CD4-positive, alpha-beta T cell treated with Interleukin-17A for 1 hour (primary cell): ENCODE results near the gene STYK1.

Experiments used
- DNase-seq: peaks from one replicate; pipeline ENCODE4 v3.0.0-alpha.2; 2020

Gene STYK1

GRCh38 chr12:10673659-10674384, at the start of gene STYK1:
STYK1 (minus strand) TSS chr12:10674052; CDS start chr12:10634618, 39,434 bp downstream.
- peak; percentile 85 for DNase-seq

- peak; percentile 57 for DNase-seq
These were observed 49.3 kb upstream of the STYK1 start, which contains the start of gene YBX3 for GRCh38 chr12:10722905-10723746. YBX3 (minus strand) TSS chr12:10723323; CDS start chr12:10723111, 212 bp downstream.

- DNase-seq, result peak; percentile 47
These were observed 48.7 kb upstream of the STYK1 start for GRCh38 chr12:10722502-10722904.

DNA sequence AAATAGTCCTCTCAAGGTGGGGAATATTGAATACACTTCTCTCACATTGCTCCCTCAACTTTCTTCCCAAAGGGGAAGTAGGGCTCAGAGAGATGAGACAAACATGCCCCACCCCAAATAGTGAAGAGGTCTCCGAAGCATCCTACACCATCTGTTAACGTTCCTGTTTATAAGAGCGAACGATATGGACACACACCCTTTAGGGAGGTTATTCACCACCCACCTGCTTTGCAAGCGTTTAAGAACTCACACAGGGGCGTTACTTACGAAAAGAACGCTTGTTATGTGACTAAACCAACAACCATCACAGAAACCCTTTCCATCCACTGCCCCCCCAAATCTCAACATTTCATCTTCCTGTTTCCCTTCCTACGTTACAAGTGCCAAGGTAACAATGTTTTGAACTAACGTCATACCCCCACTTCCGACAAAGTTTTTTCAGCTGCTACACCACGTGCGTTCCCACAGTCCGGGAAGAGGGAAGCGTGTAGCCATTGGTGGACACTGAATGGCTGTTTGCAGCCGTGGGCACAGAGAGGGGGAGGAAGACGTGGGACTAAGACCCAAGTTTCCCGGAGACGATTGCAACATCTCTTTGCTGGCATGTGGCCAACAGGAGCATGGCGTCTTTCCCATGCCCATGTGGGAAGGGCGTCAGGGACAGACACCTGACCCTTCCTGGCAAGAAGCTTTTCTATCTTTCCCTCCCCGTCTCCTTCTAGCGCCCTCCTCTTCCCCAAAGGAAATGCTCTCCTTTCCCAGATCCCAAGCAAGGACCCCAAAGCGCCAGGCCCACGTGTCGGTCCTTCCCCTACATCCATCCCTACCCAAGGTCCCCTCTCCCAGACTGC, 48.0 kb upstream of the STYK1 start:
- peak; percentile 88 for DNase-seq

- no peak for DNase-seq
These were observed 47.3 kb upstream of the STYK1 start for GRCh38 chr12:10720974-10721650.

DNA sequence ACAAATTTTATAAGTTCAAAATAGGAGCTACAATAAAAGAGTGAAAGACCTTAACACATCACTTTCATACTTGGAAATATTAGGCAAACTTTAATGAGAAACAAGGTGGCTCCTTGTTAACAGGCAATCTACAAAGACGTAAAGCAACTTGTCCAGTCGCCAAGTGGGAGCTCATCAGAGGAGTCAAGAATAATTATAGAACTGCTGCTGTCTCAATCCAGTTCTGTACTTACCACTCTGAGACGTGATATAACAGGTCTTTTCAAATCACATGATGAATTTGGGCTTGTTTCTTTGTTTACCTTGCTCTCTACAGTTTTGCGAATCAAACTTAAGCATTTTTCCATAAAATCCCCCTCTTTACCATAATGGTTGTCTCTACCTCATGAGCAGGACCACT, 45.6 kb upstream of the STYK1 start:
- DNase-seq, result no peak

DNA sequence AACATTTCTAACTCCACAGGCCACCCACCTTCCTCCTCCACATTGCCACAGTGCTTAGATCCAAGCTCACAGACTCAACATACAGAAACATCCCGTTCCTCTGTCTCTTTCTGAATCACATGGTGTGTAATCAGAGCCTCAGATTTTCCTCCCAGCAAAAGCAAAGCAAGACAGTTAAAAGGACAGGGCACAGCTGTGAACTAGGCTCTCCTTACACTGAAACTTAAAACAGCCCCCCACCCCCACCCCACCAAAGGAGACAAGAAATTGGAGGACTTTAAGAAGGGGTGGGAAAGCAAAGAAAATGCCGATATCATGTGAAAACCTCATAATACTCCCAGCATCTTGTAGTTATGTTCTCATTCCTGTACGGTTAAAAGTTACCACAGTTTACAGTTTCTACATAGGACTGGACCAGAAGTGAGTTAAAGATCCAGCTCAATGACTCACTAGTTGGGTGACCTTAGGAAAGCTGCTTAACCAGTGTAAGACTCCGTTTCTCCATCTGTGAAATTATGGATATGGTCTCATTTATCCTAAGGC, 44.5 kb upstream of the STYK1 start:
- no peak for DNase-seq

GRCh38 chr12:10717410-10717809, 43.6 kb upstream of the STYK1 start:
- no peak for DNase-seq

DNA sequence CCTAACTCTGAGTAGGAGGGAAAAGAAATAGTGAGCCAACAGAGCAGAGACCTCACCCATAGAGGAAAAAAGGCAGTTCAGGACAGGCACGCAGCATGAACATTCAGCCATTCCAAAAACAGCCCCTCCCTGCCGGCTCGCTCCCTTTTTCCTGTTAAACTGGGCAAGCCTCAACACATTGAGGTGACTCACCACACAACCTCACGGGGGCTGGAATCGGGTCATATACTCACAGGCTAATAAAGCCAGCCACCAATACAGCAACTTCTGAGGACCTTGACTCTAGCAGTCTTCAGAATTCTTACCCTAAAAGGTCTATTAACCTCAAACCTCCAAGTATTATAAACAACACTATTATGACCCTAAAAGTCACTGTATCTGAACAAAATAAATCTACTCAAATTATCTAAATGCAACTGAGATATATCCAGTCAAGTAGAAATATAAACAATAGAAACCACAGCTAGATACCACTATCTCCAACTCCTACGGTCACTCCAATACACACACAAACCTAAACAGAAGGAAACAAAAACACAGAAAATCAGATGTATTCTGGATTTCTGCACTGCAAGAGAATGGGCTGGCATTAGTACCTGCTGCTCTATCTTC, 43.0 kb upstream of the STYK1 start:
- no peak for DNase-seq

DNA sequence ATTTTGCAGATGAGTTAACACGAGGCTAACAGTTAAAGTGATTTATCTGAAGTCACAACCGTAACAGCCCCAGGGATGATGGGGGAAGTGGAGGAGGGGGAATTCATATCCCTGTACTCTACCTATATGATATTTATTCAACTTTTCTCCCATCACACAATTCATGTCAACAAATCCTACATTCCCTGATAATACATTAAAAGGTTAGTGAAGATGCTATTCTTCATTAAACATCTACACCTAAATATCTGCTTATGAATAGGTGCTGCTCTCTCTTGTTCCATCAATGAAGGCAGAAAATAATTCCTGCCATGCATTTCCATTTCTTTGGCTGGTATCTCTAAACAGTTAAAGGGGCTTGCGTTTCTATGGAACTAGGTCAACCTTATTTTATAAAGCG, 42.4 kb upstream of the STYK1 start:
- DNase-seq, result no peak

- DNase-seq, result peak; percentile 44
These were observed 41.6 kb upstream of the STYK1 start for GRCh38 chr12:10715491-10715890.

DNA sequence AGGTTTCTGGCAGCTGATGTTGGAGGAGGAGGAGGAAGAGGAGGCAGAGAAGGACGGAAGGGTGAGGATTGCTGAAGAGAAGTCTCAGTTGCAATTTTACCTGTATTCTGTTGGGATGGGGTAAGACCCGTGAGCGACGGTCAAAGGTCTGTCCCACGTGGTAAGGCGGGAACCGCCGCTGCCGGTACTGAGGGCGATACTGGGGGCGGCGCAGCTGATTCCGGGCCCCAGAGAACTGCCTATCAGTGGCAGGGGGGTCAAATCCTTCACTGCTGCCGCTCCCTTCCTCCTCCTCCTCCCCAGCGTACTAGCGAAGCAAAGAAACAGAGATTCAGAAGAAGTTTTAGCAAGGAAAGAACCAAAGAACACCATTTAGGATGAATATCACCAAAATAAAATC, 36.0 kb upstream of the STYK1 start:
- DNase-seq, result no peak

DNA sequence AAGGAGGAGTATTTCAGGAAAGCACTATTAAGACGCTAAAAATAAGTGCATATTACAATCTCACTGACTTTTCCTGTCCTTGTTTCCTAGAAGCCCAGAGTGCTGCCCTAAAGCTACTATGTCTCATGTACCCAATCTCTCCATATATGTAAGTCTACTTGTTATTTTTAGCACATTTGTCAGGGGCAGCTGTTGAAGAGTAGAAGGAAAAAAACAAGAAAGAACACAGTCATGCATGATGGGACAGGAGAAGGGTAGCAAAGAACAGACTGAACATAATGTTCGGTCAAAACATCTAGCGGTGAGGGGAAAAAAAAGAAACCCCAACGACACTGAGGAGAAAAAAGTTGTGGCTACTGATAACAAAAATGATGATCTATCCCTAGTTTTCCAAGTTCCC, 35.0 kb upstream of the STYK1 start:
- no peak for DNase-seq

GRCh38 chr12:10705655-10706054, 31.8 kb upstream of the STYK1 start:
- no peak for DNase-seq

DNA sequence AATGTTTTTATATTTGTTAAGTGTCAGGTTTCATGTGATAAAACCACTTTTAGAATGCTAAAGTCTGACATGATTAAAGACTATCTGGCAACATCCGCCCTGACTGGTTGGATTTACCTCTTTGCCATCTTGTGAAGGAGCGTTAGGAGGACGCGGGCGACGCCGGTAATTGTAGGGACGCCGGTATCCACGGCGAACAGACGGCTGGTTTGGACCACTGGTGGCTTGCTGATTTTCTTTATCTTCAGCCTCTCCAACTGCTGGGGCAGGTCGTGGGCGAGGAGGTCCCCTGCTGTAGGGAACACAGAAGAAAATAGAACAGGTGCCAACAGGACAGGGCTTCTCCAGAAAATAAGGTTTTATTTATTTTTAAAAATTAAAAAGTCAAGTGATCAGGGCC, 28.0 kb upstream of the STYK1 start:
- DNase-seq, result no peak

DNA sequence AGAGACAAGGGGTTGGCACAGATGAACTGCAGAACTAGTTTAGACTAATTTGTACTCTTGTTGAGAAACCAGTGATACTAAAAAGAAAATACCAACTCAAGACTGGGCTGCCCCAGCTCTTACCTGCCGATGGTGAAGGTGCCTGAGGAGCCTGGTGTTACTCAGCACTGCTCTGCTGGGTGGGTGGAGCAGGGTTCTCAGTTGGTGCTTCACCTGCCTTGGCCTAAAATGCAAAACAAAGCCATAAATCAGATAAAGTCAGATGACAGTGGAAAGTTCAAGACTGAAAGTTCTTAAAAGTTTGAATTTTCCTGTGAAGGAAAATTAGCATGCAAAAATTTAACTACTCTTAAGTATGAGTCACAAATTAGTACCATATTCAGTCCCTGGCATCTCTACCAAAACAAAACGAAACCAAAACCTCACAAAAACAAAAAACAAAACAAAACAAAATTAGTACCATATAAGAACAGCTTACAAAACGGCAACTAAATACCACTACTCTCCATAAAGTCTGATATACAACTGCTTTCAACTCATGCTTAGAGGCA, 27.4 kb upstream of the STYK1 start:
- DNase-seq, result peak; percentile 23

DNA sequence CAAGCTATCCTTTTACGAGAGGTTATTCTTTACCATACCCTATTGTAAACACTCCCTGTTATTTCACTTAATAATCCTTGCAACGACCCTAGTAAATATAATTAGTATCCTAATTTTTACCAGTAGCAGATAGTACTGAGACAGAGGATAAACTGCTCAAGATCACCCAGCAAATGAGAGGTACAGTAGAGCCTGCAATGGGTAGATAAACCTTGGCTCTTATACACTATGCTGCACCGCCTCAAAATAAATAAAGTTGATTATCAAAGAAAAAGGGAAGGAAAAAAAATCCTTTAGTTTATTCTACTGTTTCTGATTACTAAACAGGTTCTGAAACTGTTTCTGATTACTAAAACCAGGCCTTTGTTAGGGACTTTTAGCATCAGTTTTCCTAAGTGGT, 26.7 kb upstream of the STYK1 start:
- DNase-seq, result no peak

DNA sequence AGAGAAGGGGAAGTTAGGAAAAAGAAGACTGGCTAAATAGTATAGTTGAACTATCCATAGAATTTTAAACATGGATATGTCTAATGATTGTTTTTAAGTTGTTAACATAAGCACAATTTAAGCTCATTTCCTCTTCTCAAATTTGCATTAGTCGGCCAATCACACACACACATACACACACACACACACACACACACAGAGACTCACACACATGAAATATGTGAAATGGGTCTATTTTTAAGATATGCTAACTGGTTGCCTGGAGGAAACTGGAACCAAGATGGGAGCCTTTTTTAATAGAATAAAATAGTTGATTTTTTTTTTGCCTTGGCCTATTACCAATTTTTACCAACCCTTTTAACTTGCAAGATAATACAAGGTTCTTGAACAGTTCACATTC, 24.0 kb upstream of the STYK1 start:
- DNase-seq, result no peak

- DNase-seq, result no peak
These were observed 23.3 kb upstream of the STYK1 start for GRCh38 chr12:10697156-10697555.

DNA sequence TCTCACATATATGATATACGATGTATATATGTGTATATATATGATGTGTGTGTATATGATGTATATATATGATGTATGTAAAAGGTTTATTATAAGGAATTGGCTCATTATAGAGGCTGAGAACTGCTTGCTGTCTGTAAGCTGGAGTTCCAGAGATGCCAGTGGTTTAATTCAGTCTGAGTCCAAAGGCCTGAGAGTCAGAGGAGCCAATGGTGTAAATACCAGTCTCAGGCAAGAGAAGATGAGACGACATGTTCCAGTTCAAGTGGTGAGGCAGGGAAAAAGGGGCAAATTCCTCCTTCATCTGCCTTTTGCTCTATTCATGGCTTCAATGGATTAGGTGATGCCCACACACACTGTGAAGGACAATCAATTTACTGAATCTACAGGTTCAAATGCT, 17.1 kb upstream of the STYK1 start:
- no peak for DNase-seq

DNA sequence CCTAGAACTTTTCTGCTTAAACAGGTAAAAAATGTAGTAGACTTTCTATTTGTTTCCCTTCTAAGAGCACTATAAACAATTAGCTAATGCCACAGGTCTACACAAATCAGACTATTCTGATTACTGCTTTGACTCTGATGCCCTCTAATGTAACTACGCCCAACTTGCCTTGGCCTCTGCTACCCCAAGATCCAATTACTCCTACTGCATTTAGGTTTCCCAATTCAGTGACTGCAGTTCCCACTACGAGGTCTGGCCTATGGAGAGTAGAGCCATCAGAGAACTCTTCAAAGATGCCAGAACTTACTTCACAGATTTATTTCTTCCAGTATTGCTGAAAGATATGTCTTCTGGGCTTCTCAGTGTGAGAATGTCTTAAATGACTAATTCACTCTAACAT, 15.3 kb upstream of the STYK1 start:
- no peak for DNase-seq

DNA sequence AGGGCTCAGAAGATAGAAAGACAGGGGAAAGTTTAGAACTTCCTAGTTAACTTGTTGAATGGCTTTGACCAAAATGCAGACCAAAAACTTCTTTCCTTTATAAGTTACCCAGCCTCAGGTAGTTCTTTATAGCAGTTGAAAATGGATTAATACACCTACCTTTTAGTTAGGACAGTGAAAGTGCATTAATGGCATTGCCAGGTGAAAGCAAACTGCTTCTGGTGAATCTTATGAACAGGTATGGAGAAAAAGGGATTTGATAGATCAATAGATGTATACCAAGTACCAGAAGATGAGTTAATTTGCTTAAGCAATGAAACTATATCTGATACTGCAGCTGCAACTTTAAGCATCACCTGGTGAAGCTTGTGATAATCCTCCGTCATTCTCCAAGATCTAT, 14.2 kb upstream of the STYK1 start:
- DNase-seq, result no peak
